Measurements from ENCODE around the gene ANKS1B.
"Not testable (repeated sequence)": the region's sequence is repeated elsewhere in the genome, so short reads cannot be mapped to it uniquely, and the experiment has no call there.

ANKS1B gene

GRCh38 chr12:99810718-99811593 lies 173.8 kb downstream of the ANKS1B start:
- H3K4me3 ChIP-seq (ENCODE audit: control insufficient read depth, low read depth, low read length) = no peak overlapping the region
- TF ChIP-seq, protein P1, sequence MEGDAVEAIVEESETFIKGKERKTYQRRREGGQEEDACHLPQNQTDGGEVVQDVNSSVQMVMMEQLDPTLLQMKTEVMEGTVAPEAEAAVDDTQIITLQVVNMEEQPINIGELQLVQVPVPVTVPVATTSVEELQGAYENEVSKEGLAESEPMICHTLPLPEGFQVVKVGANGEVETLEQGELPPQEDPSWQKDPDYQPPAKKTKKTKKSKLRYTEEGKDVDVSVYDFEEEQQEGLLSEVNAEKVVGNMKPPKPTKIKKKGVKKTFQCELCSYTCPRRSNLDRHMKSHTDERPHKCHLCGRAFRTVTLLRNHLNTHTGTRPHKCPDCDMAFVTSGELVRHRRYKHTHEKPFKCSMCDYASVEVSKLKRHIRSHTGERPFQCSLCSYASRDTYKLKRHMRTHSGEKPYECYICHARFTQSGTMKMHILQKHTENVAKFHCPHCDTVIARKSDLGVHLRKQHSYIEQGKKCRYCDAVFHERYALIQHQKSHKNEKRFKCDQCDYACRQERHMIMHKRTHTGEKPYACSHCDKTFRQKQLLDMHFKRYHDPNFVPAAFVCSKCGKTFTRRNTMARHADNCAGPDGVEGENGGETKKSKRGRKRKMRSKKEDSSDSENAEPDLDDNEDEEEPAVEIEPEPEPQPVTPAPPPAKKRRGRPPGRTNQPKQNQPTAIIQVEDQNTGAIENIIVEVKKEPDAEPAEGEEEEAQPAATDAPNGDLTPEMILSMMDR (IDR thresholded peaks at IDR 0.05; ENCODE audit: control insufficient read depth, insufficient read depth, low read depth, low read length, missing control alignments) = peak; percentile 37
- DNase-seq (ENCODE audit: low read depth) = no peak

DNA sequence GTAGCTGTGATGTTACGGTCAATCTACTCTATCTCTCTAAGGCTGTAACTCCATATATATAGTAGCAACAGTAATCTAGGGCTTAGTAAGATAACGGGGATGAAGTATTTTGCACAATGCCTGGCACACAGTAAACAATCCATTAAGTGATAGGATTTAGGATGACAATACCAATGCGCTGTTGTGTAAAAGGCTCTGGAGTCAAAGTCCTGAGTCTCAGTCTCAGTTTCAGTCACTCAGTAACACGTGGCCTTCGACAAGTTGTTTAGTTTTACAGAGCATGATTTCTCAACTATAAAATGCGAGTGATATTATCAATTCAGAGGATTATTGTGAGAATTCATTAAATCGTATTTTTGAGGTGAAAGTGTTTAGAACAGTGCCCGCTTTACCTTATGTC lies 174.8 kb downstream of the ANKS1B start:
- no peak overlapping the region for H3K4me3 ChIP-seq (ENCODE audit: control insufficient read depth, low read depth, low read length)
- TF ChIP-seq, protein P1 (IDR thresholded peaks at IDR 0.05; ENCODE audit: control insufficient read depth, insufficient read depth, low read depth, low read length, missing control alignments) = no peak
- no peak for DNase-seq (ENCODE audit: low read depth)

- no peak for DNase-seq (ENCODE audit: low read depth)
- no peak overlapping the region for H3K4me3 ChIP-seq (ENCODE audit: control insufficient read depth, low read depth, low read length)
- TF ChIP-seq, protein P1 (IDR thresholded peaks at IDR 0.05; ENCODE audit: control insufficient read depth, insufficient read depth, low read depth, low read length, missing control alignments) = no peak
These were observed 178.4 kb downstream of the ANKS1B start for GRCh38 chr12:99806304-99806703.

- DNase-seq (ENCODE audit: low read depth) = no peak
- H3K4me3 ChIP-seq (ENCODE audit: control insufficient read depth, low read depth, low read length) = no peak overlapping the region
- TF ChIP-seq, protein P1 (IDR thresholded peaks at IDR 0.05; ENCODE audit: control insufficient read depth, insufficient read depth, low read depth, low read length, missing control alignments) = no peak
These were observed 180.0 kb downstream of the ANKS1B start for GRCh38 chr12:99804715-99805114.

DNA sequence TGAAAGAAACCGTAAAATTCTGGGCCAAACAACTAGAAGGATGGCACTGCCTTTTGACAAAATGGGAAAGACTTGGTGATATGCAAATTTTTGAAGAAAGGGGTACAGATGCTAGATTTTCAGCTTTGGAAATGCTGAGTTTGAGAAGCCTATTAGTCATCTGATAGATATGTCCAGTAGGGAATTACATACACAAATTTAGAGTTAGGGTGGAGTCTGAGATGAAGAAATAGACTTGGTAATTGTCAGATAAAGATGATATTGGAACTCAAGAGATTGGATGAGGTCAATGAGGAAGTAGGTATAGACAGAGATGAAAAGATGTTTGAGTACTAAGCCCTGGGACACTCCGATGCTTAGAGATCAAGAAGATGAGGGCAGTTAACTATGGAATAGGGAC lies 184.1 kb downstream of the ANKS1B start:
- DNase-seq (ENCODE audit: low read depth) = no peak
- no peak overlapping the region for H3K4me3 ChIP-seq (ENCODE audit: control insufficient read depth, low read depth, low read length)
- TF ChIP-seq, protein P1 (IDR thresholded peaks at IDR 0.05; ENCODE audit: control insufficient read depth, insufficient read depth, low read depth, low read length, missing control alignments) = no peak

GRCh38 chr12:99797931-99798330 lies 186.8 kb downstream of the ANKS1B start:
- not testable (repeated sequence) for H3K4me3 ChIP-seq (ENCODE audit: control insufficient read depth, low read depth, low read length); DNase-seq (ENCODE audit: low read depth)

DNA sequence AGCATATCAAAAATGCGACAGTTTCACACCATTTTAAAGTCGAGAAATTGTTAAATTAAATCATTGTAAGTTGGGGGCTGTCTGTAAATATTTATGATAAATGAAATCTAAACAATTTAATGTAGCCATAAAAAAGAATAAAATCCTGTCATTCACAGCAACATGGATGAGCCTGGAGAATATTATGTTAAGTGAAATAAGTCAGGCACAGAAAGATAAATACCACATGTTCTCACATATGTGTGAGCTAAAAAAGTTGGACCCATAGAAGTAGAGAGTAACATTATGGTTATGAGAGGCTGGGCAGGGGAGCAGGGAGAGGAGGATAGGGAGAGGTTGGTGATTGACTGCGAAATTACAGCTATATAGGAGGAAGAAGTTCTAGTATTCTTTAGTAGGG lies 201.3 kb downstream of the ANKS1B start:
- H3K4me3 ChIP-seq (ENCODE audit: control insufficient read depth, low read depth, low read length) = no peak overlapping the region
- TF ChIP-seq, protein P1 (IDR thresholded peaks at IDR 0.05; ENCODE audit: control insufficient read depth, insufficient read depth, low read depth, low read length, missing control alignments) = no peak
- no peak for DNase-seq (ENCODE audit: low read depth)

All from AG09309 (cell line).